CD4-positive, alpha-beta T cell treated with Interleukin-1 beta for 1 hour (primary cell): ENCODE results near the gene ROM1.
A peak's percentile ranks its signal among the peaks of the same experiment; 100 is the strongest.

ENCODE experiments used
- DNase-seq, 2 donors: peaks; one replicate each; pipeline ENCODE4 v3.0.0-alpha.2; 2020 to 2022

Gene ROM1

DNA sequence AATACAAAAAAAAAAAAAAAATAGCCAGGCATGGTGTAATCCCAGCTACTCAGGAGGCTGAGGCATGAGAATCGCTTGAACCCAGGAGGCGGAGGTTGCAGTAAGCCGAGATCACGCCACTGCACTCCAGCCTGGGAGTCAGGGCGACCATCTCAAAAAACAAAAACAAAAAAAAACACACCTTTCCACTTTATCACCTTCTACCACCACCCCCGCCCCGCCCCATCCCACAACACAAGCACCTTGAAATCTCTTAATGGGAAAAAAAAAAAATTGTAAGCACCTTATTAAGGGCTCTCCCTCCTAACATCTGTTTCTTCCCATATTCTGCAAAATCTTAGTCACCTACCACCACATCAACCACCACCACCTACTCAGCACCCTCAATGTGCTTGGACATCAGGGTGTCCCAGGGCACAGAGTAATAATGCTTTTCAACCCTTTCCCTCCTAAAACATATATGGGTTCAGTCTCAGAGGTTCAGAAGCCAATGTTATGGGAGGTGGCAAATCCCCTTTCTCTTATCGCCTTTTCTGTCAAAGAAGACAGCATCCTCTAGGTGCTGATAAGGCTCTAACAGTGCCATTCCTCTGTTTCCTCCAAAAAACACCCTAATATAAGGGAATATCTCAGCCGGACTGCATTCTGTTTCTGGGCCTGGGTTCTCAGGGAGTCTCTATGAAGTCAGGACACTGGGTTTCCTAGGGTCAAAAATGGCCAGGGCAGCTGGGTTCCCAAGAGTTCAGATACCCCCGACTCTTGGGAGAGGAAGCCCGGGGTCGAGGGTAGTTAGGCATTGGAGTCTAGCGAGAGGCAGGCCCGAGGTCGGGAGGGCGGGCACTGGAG, 39.3 kb downstream of the ROM1 start:
- DNase-seq = peak in 1 of 2 donors; percentile 69

GRCh38 chr11:62654297-62654696, 41.2 kb downstream of the ROM1 start:
- no peak for DNase-seq

DNA sequence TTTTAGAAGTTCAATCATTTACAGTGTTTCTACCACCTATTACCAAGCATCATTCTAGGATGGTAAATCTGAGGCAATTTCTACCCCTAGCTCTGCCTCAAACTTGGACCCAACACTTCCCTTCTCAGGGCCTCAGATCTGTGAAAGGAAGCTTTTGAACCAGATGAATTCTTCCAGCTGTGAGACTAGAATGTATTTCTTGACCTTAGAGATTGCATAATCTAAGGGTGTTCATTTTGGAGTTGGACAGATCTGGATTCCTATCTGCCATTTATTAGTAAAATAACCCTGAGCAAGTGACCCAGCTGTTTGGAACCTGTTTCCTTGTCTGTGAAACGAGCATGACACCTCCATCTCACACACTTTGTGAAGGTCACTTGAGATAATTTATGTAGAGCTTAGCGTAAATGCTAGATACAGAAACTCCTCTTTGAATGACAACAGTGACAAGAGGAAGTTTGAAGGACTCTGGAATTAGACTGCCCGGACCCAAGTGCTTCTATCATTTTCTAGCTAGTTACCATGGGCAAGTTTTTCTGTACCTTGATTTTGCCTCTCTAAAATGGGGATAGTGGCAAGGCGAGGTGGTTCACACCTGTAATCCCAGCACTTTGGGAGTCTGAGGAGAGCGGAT, 43.9 kb downstream of the ROM1 start:
- DNase-seq = no peak

DNA sequence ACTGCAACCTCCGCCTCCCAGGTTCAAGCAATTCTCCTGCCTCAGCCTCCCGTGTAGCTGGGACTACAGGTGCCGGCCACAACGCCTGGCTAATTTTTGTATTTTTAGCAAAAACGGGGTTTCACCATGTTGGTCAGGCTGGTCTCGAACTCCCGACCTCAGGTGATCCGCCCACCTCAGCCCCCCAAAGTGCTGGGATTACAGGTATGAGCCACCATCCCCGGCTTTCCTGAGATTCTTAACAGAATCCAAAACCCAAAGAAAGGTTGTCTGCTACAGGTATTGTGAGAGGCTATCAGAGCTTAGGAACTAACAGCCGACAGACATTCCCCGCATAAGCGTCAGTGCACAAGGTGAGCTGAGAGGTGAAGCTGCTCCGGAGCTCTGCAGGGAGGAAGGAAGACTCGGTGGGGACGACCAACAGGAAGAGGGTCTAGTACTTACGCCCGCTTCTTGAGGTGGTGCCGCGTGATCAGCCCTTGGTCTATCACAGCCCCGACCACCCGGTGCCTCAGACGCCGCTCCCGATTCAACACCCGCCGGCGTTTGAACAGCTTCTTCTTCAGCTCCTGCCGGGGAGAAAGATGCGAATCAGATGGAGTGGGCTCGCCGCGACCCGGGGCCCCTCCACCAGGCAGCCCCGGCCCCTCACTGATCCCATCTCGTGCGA, 51.5 kb downstream of the ROM1 start:
- peak; percentile 61 to 63 for DNase-seq
